ENCODE results near the gene TRAF3.
A peak's percentile ranks its signal among the peaks of the same experiment; 100 is the strongest.
"Not testable (repeated sequence)": the region's sequence is repeated elsewhere in the genome, so short reads cannot be mapped to it uniquely, and the experiment has no call there.

TRAF3 gene

GRCh38 chr14:102831163-102831804 lies 54.0 kb downstream of the TRAF3 start:
- DNase-seq = no peak

DNA sequence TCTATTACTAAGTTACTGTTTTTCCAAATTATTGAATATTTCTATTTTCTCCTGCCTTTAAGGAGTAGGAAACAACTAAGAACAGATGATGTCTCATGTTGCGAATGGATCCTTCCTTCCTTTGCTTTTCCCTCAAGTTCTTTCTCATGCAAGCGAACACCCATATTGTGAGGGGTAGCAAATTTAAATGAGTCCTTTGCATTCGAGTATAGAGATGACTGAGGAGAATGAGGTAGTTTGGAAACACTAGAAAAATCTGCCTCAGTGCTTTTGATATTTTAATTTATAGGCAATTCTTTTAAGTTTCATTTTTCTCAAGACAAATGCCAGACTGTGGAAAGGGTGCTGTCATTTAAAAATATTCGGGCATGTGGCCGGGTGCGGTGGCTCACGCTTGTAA lies 56.1 kb downstream of the TRAF3 start:
- no peak for DNase-seq

DNA sequence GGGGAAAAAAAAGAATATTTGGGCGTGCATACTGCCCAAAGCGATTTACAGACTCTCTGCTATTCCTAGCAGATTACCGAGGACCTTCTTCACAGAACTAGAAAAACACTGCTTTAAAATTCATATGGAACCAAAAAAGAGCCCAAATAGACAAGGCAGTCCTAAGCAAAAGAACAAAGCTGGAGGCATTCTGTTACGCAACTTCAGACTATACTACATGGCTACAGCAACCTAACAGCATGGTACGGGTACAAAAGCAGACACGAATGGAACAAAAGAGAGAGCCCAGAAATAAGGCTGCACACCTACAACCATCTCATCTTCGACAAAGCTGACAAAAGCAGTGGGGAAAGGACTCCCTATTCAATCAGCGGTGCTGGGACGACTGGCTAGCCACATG lies 56.7 kb downstream of the TRAF3 start:
- DNase-seq = no peak

GRCh38 chr14:102835959-102836358 lies 58.7 kb downstream of the TRAF3 start:
- DNase-seq = no peak

DNA sequence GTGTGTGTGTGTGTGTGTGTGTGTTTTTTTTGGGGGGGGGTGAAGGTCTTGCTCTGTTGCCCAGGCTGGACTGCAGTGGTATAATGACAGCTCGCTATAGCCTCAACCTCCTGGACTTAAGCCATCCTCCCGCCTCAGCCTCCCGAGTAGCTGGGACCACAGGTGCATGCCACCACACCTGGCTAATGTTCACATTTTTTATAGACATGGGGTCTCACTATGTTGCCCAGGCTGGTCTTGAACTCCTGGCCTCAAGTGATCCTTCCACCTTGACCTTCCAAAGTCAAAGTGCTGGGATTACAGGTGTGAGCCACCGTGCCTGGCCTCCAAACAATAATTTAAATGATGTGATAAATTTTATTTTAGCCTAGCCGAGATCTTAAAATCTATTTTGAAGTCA lies 59.9 kb downstream of the TRAF3 start:
- not testable (repeated sequence) for DNase-seq

DNA sequence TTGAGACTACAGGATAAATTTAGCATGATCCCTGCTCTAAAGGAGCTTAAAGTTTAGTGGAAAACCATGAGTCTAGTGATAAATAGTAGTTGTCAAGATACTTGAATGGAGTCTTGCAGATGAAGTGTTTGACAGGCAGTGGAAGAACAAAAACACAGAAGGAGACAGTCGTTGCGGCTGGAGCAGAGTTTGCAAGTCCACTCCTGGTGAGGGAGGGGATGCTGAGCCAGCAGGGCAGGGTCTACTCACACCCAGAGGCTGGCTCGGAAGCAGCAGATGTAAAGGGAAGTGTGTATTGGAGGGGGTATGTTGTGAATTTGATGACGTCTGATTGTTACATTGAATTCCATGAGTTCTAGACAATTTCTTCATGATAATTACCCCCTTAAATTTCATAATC lies 61.3 kb downstream of the TRAF3 start:
- DNase-seq = no peak

GRCh38 chr14:102840115-102840514 lies 62.9 kb downstream of the TRAF3 start:
- DNase-seq = no peak

DNA sequence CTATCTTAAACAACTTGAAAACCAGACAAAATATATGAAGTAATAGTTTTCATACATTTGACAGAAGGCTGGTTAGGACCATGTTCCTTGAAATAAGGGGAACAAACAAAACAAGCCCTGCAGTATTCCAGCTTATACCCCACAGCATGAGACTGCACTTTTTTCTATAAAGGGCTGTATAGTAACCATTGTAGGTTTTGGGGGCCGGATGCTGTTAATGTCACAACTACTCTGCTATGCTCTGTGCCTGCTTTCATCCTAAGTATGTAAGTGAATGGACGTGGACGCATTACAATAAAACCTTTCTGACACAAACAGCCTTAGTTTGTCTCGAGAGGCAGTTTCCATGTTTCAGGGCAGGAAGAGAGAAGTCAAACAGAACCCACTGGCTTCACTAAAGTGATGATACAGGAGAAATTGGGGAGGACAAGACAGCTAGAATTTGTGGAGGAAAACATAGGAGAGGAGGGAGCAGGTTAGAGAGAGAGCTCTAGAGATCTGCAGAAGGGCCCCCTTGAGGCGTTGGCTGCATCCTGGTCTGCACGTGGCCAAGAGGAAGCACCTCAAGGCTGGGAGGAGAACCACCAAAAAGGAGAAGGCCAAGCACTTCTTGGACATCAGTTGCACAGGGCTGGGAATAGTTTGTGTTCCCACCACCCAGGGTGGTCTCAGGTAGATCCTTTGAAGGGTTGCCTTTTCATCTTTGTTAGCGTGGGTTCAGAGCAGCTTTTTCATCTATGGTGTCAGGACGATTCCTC lies 63.7 kb downstream of the TRAF3 start:
- no peak for DNase-seq

GRCh38 chr14:102848830-102849525 lies 71.7 kb downstream of the TRAF3 start:
- peak; percentile 52 for DNase-seq

- DNase-seq = peak; percentile 29
Observed at GRCh38 chr14:102849526-102850379, 72.5 kb downstream of the TRAF3 start.

GRCh38 chr14:102853648-102854047 lies 76.4 kb downstream of the TRAF3 start:
- no peak for DNase-seq

- DNase-seq = no peak
Observed at GRCh38 chr14:102854091-102854703, 76.9 kb downstream of the TRAF3 start.

DNA sequence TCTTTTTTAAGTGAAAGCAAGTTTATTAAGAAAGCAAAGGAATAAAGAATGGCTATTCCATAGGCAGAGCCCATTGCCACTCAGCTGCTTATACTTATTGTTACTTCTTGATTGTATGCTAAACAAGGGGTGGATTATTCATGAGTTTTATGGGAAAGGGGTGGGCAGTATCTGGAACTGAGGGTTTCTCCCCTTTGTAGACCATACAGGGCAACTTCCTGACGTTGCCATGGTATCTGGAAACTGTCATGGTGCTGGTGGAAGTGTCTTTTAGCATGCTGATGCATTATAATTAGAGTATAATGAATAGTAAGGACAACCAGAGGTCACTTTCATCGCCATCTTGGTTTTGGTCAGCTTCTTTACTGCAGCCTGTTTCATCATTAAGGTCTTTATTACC lies 78.9 kb downstream of the TRAF3 start:
- no peak for DNase-seq

GRCh38 chr14:102857444-102857843 lies 80.2 kb downstream of the TRAF3 start:
- DNase-seq = no peak

- no peak for DNase-seq
Observed at GRCh38 chr14:102859911-102860310, 82.7 kb downstream of the TRAF3 start.

DNA sequence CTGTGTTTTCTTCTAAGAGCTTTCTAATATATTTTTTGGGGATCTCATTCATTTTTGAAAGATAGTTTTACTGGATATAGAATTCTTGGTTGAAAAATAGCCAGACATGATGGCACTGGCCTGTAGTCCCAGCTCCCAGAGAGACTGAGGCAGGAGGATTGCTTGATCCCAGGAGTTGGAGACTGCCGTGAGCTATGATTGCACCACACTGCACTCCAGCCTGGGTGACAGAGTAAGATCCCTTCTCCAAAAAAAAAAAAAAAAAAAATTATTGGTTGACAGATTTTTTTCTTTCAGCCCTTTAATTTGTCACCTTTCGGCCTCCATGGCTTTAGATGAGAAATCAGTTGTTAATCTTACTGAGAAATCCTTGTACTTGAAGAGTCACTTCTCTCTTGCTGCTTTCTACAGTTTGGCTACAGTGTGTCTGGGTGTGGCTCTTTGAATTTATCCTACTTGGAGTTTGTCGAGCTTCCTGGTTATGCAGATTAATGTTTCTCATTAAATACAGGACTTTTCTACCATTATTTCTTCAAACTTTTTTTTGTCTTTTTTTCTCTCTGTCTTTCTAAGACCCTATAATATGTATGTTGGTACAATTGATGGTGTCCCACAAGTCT lies 85.0 kb downstream of the TRAF3 start:
- no peak for DNase-seq

GRCh38 chr14:102863381-102863780 lies 86.1 kb downstream of the TRAF3 start:
- no peak for DNase-seq

DNA sequence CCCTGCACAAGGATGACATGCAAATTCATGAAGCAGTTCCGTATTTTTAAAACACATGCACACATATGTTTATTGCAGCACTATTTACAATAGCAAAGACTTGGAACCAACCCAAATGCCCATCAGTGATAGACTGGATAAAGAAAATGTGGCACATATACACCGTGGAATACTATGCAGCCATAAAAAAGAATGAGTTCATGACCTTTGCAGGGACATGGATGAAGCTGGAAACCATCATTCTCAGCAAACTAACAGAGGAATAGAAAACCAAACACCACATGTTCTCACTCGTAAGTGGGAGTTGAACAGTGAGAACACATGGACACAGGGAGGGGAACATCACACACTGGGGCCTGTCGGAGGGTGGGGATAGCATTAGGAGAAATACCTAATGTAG lies 88.7 kb downstream of the TRAF3 start:
- DNase-seq = not testable (repeated sequence)

DNA sequence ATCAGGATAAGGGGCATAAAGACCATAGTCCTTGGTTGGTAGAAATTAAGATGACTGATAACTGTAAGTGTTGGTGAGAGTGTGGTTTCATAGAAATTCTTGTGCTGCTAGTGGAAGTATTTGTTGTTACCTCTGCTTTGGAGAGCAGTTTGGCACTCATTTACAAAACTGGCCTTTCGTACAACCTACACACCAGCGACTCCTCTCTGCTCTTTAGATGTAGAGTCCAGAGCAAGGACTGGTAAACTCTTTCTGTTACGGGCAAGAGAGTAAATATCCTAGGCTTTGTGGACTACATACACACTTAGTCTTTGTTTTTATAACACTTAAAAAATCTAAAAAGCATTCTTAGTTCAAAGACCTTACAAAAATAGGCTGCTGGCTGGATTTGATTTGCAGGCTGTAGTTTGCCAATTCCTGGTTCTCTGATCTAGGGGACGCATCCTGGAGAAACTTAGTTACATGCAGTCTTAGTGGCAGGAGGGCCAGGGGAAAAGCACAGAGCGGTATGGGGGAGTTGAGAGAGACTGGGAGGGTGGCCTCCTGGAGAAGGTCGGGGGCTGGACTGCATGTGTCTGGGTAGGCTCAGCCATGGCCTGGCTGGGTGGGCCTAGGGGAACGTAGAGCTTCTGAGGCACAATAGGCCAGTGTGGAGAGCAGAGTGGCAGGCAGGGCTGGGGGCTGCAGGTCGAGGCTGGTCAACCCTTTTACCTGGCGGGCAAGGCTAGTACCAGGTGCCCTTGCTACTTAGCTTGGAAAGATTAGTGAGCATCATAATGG lies 89.9 kb downstream of the TRAF3 start:
- DNase-seq = no peak

- DNase-seq = no peak
Observed at GRCh38 chr14:102867826-102868580, 90.8 kb downstream of the TRAF3 start.

Measured in DMS53 (cell line).